ENCODE data around the gene CCL13.

The CCL13 gene

DNA sequence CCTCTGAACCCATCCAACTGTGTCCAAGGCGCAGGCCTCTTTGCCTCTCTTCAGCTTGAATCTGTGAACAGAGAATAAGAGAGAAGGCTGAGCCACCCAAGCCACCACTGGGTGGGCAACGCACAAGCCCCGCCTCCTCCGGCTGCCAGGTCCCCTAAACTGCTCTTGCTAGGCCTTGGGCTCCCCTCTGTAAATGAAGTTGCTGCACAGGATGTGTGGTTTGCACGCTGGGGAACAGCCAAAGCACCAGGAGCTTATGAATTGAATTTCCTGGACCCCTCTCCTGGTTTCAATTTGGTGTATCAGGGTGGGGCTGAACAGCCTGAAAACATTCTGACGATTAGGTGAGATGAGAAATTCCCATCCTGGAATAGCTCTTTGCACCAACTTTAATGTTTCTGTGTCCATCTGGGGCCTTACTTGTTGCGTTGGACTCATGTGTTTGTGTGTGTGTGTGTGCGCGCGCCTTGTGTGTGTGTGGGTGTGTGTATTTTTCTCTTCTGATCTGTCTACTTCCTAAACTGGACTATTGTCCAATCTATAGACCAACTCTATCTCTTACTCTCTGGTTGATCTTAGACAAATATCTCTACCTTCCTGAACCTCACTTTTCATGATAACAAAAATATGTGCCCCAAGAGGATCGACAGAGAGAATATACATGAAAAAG lies 4.5 kb downstream of the CCL13 start:
- DNase-seq (ENCODE audit: low read depth), result no peak
- no peak for TF ChIP-seq MYC (IDR thresholded peaks at IDR 0.05; ENCODE audit: low read depth, low read length)
- no peak for TF ChIP-seq POLR2A (IDR thresholded peaks at IDR 0.05; ENCODE audit: extremely low read depth, insufficient read length)
- no peak for TF ChIP-seq MAX (IDR thresholded peaks at IDR 0.05; ENCODE audit: low read depth, low read length)
- TF ChIP-seq, protein P1, sequence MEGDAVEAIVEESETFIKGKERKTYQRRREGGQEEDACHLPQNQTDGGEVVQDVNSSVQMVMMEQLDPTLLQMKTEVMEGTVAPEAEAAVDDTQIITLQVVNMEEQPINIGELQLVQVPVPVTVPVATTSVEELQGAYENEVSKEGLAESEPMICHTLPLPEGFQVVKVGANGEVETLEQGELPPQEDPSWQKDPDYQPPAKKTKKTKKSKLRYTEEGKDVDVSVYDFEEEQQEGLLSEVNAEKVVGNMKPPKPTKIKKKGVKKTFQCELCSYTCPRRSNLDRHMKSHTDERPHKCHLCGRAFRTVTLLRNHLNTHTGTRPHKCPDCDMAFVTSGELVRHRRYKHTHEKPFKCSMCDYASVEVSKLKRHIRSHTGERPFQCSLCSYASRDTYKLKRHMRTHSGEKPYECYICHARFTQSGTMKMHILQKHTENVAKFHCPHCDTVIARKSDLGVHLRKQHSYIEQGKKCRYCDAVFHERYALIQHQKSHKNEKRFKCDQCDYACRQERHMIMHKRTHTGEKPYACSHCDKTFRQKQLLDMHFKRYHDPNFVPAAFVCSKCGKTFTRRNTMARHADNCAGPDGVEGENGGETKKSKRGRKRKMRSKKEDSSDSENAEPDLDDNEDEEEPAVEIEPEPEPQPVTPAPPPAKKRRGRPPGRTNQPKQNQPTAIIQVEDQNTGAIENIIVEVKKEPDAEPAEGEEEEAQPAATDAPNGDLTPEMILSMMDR (IDR thresholded peaks at IDR 0.05; ENCODE audit: low read depth, low read length), result no peak
- no peak overlapping the region for H3K4me3 ChIP-seq (ENCODE audit: low read depth, low read length)

- H3K4me3 ChIP-seq (ENCODE audit: low read depth, low read length), result no peak overlapping the region
- TF ChIP-seq MAX (IDR thresholded peaks at IDR 0.05; ENCODE audit: low read depth, low read length) (peak; percentile 43; the same call in 1 of the 2 replicates), MYC (IDR thresholded peaks at IDR 0.05; ENCODE audit: low read depth, low read length) (no peak)
- TF ChIP-seq, protein P1 (IDR thresholded peaks at IDR 0.05; ENCODE audit: low read depth, low read length), result peak; percentile 100
- peak; percentile 92 for DNase-seq (ENCODE audit: low read depth)
Measured at GRCh38 chr17:34361478-34362061, 5.3 kb downstream of the CCL13 start.

- DNase-seq (ENCODE audit: low read depth), result no peak
- no peak for TF ChIP-seq POLR2A (IDR thresholded peaks at IDR 0.05; ENCODE audit: extremely low read depth, insufficient read length)
- no peak for TF ChIP-seq MAX (IDR thresholded peaks at IDR 0.05; ENCODE audit: low read depth, low read length)
- TF ChIP-seq, protein P1 (IDR thresholded peaks at IDR 0.05; ENCODE audit: low read depth, low read length), result no peak
- TF ChIP-seq MYC (IDR thresholded peaks at IDR 0.05; ENCODE audit: low read depth, low read length), result no peak
- no peak within 1 kb of the TSS for H3K4me3 ChIP-seq (ENCODE audit: low read depth, low read length)
Measured at GRCh38 chr17:34363183-34363661, 6.9 kb downstream of the CCL13 start, which contains the start of gene CCL1. TSS of gene CCL1 (minus strand) at chr17:34363233. CDS start at chr17:34363161, 72 bp downstream.

- DNase-seq (ENCODE audit: low read depth), result no peak
- TF ChIP-seq MYC (IDR thresholded peaks at IDR 0.05; ENCODE audit: low read depth, low read length) (no peak), MAX (IDR thresholded peaks at IDR 0.05; ENCODE audit: low read depth, low read length) (no peak), POLR2A (IDR thresholded peaks at IDR 0.05; ENCODE audit: extremely low read depth, insufficient read length) (no peak)
- TF ChIP-seq, protein P1 (IDR thresholded peaks at IDR 0.05; ENCODE audit: low read depth, low read length), result no peak
Measured at GRCh38 chr17:34364751-34365150, 8.5 kb downstream of the CCL13 start.

GRCh38 chr17:34365340-34365739 lies 9.1 kb downstream of the CCL13 start:
- peak; percentile 84 for DNase-seq (ENCODE audit: low read depth)
- H3K4me3 ChIP-seq (ENCODE audit: low read depth, low read length), result no peak overlapping the region
- TF ChIP-seq MYC (IDR thresholded peaks at IDR 0.05; ENCODE audit: low read depth, low read length), result peak; percentile 28; the same call in 1 of the 2 replicates
- no peak for TF ChIP-seq POLR2A (IDR thresholded peaks at IDR 0.05; ENCODE audit: extremely low read depth, insufficient read length)

More at GRCh38 chr17:34364751-34365150, 8.5 kb downstream of the CCL13 start:
- H3K4me3 ChIP-seq (ENCODE audit: low read depth, low read length), result no peak overlapping the region

GRCh38 chr17:34366010-34366409 lies 9.7 kb downstream of the CCL13 start:
- H3K4me3 ChIP-seq (ENCODE audit: low read depth, low read length), result no peak overlapping the region
- peak; percentile 58; the same call in 1 of the 2 replicates for TF ChIP-seq MAX (IDR thresholded peaks at IDR 0.05; ENCODE audit: low read depth, low read length)
- TF ChIP-seq MYC (IDR thresholded peaks at IDR 0.05; ENCODE audit: low read depth, low read length), result peak; percentile 55; the same call in 1 of the 2 replicates
- TF ChIP-seq, protein P1 (IDR thresholded peaks at IDR 0.05; ENCODE audit: low read depth, low read length), result no peak
- no peak for TF ChIP-seq POLR2A (IDR thresholded peaks at IDR 0.05; ENCODE audit: extremely low read depth, insufficient read length)
- peak; percentile 79 for DNase-seq (ENCODE audit: low read depth)
